ENCODE data around the gene DRC7.

- no peak for TF ChIP-seq EZH2phosphoT487 (IDR thresholded peaks at IDR 0.05)
- TF ChIP-seq CTCF (IDR thresholded peaks at IDR 0.05): no peak
Measured at GRCh38 chr16:57725976-57726375, 31.4 kb downstream of the DRC7 start.

Measured in neural progenitor cell (in vitro differentiated cells).